Endodermal cell (in vitro differentiated cells): ENCODE data around the gene IL1R1. TPM values are rescaled to one million over a fixed set of nuclear protein-coding genes. Genes with fewer than 3 reads are reported as not detected.

Experiments
- DNase-seq: peaks from one replicate; pipeline ENCODE4 v3.0.0-alpha.2; 2017
- H3K27ac ChIP-seq: 2 replicates; pipeline ENCODE4 v1.5.1; 2013; ENCODE audit warnings: mild to moderate bottlenecking, low read depth, low read length, moderate library complexity
- H3K27me3 ChIP-seq: 2 replicates; pipeline ENCODE4 v1.6.1; 2013; ENCODE audit warnings: mild to moderate bottlenecking, low read length, moderate library complexity; ENCODE audit not compliant: insufficient read depth, control insufficient read depth, poor library complexity, severe bottlenecking
- H3K36me3 ChIP-seq: 2 replicates; pipeline ENCODE4 v1.7.0; 2013; ENCODE audit warnings: mild to moderate bottlenecking, low read length, moderate library complexity; ENCODE audit not compliant: control insufficient read depth, insufficient read depth
- H3K4me1 ChIP-seq: one replicate; pipeline ENCODE4 v1.7.0; 2013; ENCODE audit warnings: low read length; ENCODE audit not compliant: control insufficient read depth, insufficient read depth
- H3K4me3 ChIP-seq: 2 replicates; pipeline ENCODE4 v1.5.1; 2013; ENCODE audit warnings: mild to moderate bottlenecking, low read length, moderate library complexity
- H3K9ac ChIP-seq: 2 replicates; pipeline ENCODE4 v1.6.1; 2013; ENCODE audit warnings: mild to moderate bottlenecking, low read length, moderate library complexity; ENCODE audit not compliant: poor library complexity, severe bottlenecking; ENCODE audit errors: extremely low read depth
- H3K9me3 ChIP-seq: 2 replicates; pipeline ENCODE4 v1.6.1; 2013; ENCODE audit warnings: mild to moderate bottlenecking, low read length, moderate library complexity; ENCODE audit not compliant: control insufficient read depth
- H3K27ac Mint-ChIP-seq: 2 replicates; pipeline ENCODE4 v1.8.0; 2020; ENCODE audit warnings: mixed read lengths
- H3K27me3 Mint-ChIP-seq: 2 replicates; pipeline ENCODE4 v1.8.0; 2021; ENCODE audit warnings: mild to moderate bottlenecking, mixed read lengths; ENCODE audit not compliant: insufficient read depth
- H3K36me3 Mint-ChIP-seq: 2 replicates; pipeline ENCODE4 v1.8.0; 2020; ENCODE audit warnings: low read depth, mixed read lengths
- H3K4me1 Mint-ChIP-seq: 2 replicates; pipeline ENCODE4 v1.8.0; 2020; ENCODE audit warnings: mixed read lengths
- H3K4me3 Mint-ChIP-seq: 2 replicates; pipeline ENCODE4 v1.8.0; 2020; ENCODE audit warnings: mild to moderate bottlenecking, moderate library complexity, mixed read lengths
- H3K9me3 Mint-ChIP-seq: 2 replicates; pipeline ENCODE4 v1.8.0; 2020; ENCODE audit warnings: mild to moderate bottlenecking, mixed read lengths
- CTCF ChIP-seq: fragments of 200-600 bp; sonication (generic); conservative IDR thresholded peaks from 2 replicates; pipeline ENCODE4 v1.5.0; 2021; ENCODE audit warnings: antibody characterized with exemption, mild to moderate bottlenecking
- WGBS, 2 experiments: methylation state at CpG; one replicate each; pipeline versions ENCODE4 v1.1.5 to v1.1.7; 2013; ENCODE audit warnings: missing lambda C conversion rate in 2 of 2, mixed read lengths in 1 of 2; ENCODE audit not compliant: insufficient coverage in 1 of 2, insufficient read length in 1 of 2; 5-methylcytosine and 5-hydroxymethylcytosine counted together
- total RNA-seq, 2 donors: library from RNA; stranded (reverse); fragmentation: NEBNext Ultra II Directional in 1 of 2; extraction: Animal tissue kit (Norgen Biotek cat#: 25700) in 1 of 2; gene quantifications; 2 replicates in 1 of 2; 3 replicates in 1 of 2; pipeline ENCODE4 v1.2.1, GENCODE V29; 2021

The IL1R1 gene
- total RNA-seq, 2 donors from 2014 or later = 3.0 to 4.1 TPM

- no peak overlapping the region for H3K27ac Mint-ChIP-seq
- peaks cover 19% of the 10 kb centered on the region for H3K9me3 ChIP-seq
- no peak overlapping the region for H3K27ac ChIP-seq
- H3K36me3 Mint-ChIP-seq = peaks cover 4% of the 10 kb centered on the region
- no peak for DNase-seq
- TF ChIP-seq CTCF = no peak
- H3K9ac ChIP-seq = no peak overlapping the region
- H3K4me1 ChIP-seq = no peaks in the 10 kb centered on the region
- H3K27me3 ChIP-seq = no peaks in the 10 kb centered on the region
- peaks cover 14% of the 10 kb centered on the region for H3K27me3 Mint-ChIP-seq
- H3K4me3 ChIP-seq = no peak overlapping the region
- WGBS, 2 experiments = 98 to 100% methylated on average over 1 to 2 of the region's 2 CpGs
- no peak overlapping the region for H3K4me3 Mint-ChIP-seq
- H3K9me3 Mint-ChIP-seq = peaks cover 15% of the 10 kb centered on the region
- no peaks in the 10 kb centered on the region for H3K36me3 ChIP-seq
- no peaks in the 10 kb centered on the region for H3K4me1 Mint-ChIP-seq
Measured at GRCh38 chr2:102149243-102149642, 6.7 kb downstream of the IL1R1 start.

DNA sequence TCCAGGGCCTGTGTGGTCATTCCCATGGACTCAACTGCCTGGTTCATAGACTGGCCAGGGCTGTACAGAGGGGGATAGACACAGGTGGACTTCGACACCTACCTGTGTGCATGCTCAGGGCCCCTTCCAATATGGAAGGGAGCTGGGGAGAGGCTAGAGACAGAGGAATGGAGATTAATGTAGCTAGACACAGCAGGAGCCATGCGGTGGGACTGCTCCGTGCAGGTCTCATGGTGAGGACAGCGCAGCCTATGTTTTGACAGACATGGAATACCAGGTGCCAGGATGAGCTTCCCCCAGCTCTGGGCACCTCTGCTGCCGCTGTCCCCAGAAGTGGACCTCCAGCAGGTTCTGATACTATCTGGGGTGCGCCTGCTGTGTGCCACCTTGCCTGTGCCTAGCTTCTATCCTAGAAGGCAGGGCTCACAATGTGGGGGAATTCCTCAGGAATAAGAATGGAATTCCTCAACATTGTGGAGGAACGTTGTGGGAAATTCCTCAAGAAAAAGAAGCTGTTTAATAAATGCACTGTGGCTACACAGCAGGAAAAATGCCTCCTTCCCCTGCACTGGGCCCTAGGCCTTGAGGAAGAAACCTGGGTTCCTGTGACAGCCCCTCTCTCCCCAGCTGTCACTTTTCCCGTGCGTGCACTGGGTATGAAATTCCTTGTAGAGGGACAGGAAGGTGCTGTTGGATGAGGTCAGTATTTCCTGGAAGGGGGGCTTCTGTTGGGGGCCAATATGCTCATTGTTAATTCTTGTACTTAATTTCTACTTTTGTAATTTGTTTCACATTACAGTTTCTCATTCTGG lies 7.3 kb downstream of the IL1R1 start:
- no peak for TF ChIP-seq CTCF
- Histone ChIP-seq H3K4me3 (no peak overlapping the region), H3K27me3 (no peaks in the 10 kb centered on the region), H3K9ac (no peak overlapping the region), H3K9me3 (peaks cover 14% of the 10 kb centered on the region), H3K4me1 (no peaks in the 10 kb centered on the region), H3K27ac (no peak overlapping the region), H3K36me3 (no peaks in the 10 kb centered on the region)
- peaks cover 15% of the 10 kb centered on the region for H3K9me3 Mint-ChIP-seq
- H3K27me3 Mint-ChIP-seq = peaks cover 11% of the 10 kb centered on the region
- H3K27ac Mint-ChIP-seq = no peak overlapping the region
- H3K4me1 Mint-ChIP-seq = no peaks in the 10 kb centered on the region
- no peak overlapping the region for H3K4me3 Mint-ChIP-seq
- H3K36me3 Mint-ChIP-seq = peaks cover 4% of the 10 kb centered on the region
- no peak for DNase-seq
- 92 to 100% methylated on average over 5 to 9 of the region's 9 CpGs for WGBS, 2 experiments

GRCh38 chr2:102154364-102154763 lies 11.8 kb downstream of the IL1R1 start:
- H3K36me3 ChIP-seq = no peaks in the 10 kb centered on the region
- Mint-ChIP-seq H3K36me3 (peaks cover 2% of the 10 kb centered on the region), H3K27me3 (no peaks in the 10 kb centered on the region), H3K27ac (no peak overlapping the region), H3K9me3 (no peaks in the 10 kb centered on the region), H3K4me3 (no peak overlapping the region), H3K4me1 (no peaks in the 10 kb centered on the region)
- no peak overlapping the region for H3K9ac ChIP-seq
- WGBS, 2 experiments = 90 to 92% methylated on average over 2 to 6 of the region's 6 CpGs
- H3K4me3 ChIP-seq = no peak overlapping the region
- no peaks in the 10 kb centered on the region for H3K27me3 ChIP-seq
- no peak for DNase-seq
- H3K4me1 ChIP-seq = no peaks in the 10 kb centered on the region
- no peak for TF ChIP-seq CTCF
- no peaks in the 10 kb centered on the region for H3K9me3 ChIP-seq
- H3K27ac ChIP-seq = no peak overlapping the region
